ENCODE results near the gene TMEM117. TPM values are rescaled to one million over a fixed set of nuclear protein-coding genes. Genes with fewer than 3 reads are reported as not detected.

Gene TMEM117
- total RNA-seq, 1 donor from 2014 or later, result 20.6 TPM

- no peak for DNase-seq (ENCODE audit: low read depth)
These were observed 49.0 kb downstream of the TMEM117 start for GRCh38 chr12:43884683-43885410.

- no peak for DNase-seq (ENCODE audit: low read depth)
These were observed 51.5 kb downstream of the TMEM117 start for GRCh38 chr12:43887397-43887796.

- DNase-seq (ENCODE audit: low read depth), result peak; percentile 82
These were observed 56.1 kb downstream of the TMEM117 start for GRCh38 chr12:43891856-43892574.

- DNase-seq (ENCODE audit: low read depth), result peak; percentile 32
These were observed 57.8 kb downstream of the TMEM117 start for GRCh38 chr12:43893670-43894069.

GRCh38 chr12:43895580-43896206 is 59.8 kb downstream of the TMEM117 start:
- DNase-seq (ENCODE audit: low read depth), result no peak

- DNase-seq (ENCODE audit: low read depth), result peak; percentile 71
These were observed 60.6 kb downstream of the TMEM117 start for GRCh38 chr12:43896496-43896895.

- DNase-seq (ENCODE audit: low read depth), result no peak
These were observed 62.6 kb downstream of the TMEM117 start for GRCh38 chr12:43898474-43898873.

GRCh38 chr12:43899574-43899973 is 63.7 kb downstream of the TMEM117 start:
- DNase-seq (ENCODE audit: low read depth), result no peak

GRCh38 chr12:43903686-43904085 is 67.8 kb downstream of the TMEM117 start:
- DNase-seq (ENCODE audit: low read depth), result no peak

- no peak for DNase-seq (ENCODE audit: low read depth)
These were observed 77.0 kb downstream of the TMEM117 start for GRCh38 chr12:43912859-43913258.

GRCh38 chr12:43914391-43914790 is 78.5 kb downstream of the TMEM117 start:
- DNase-seq (ENCODE audit: low read depth), result no peak

- DNase-seq (ENCODE audit: low read depth), result peak; percentile 24
These were observed 79.1 kb downstream of the TMEM117 start for GRCh38 chr12:43914923-43915468.

GRCh38 chr12:43917896-43918295 is 82.0 kb downstream of the TMEM117 start:
- no peak for DNase-seq (ENCODE audit: low read depth)

- peak; percentile 23 for DNase-seq (ENCODE audit: low read depth)
These were observed 85.9 kb downstream of the TMEM117 start for GRCh38 chr12:43921666-43922337.

GRCh38 chr12:43930032-43930431 is 94.2 kb downstream of the TMEM117 start:
- no peak for DNase-seq (ENCODE audit: low read depth)

- no peak for DNase-seq (ENCODE audit: low read depth)
These were observed 95.3 kb downstream of the TMEM117 start for GRCh38 chr12:43931187-43931586.

GRCh38 chr12:43935581-43935980 is 99.7 kb downstream of the TMEM117 start:
- DNase-seq (ENCODE audit: low read depth), result no peak

GRCh38 chr12:43937947-43938346 is 102.1 kb downstream of the TMEM117 start:
- DNase-seq (ENCODE audit: low read depth), result no peak

GRCh38 chr12:43942379-43942778 is 106.5 kb downstream of the TMEM117 start:
- DNase-seq (ENCODE audit: low read depth), result no peak

- no peak for DNase-seq (ENCODE audit: low read depth)
These were observed 110.1 kb downstream of the TMEM117 start for GRCh38 chr12:43945983-43946382.

- DNase-seq (ENCODE audit: low read depth), result no peak
These were observed 115.4 kb downstream of the TMEM117 start for GRCh38 chr12:43951286-43951685.

Data from renal cortical epithelial cell (primary cell).